ENCODE data around the gene CCDC107.

DNA sequence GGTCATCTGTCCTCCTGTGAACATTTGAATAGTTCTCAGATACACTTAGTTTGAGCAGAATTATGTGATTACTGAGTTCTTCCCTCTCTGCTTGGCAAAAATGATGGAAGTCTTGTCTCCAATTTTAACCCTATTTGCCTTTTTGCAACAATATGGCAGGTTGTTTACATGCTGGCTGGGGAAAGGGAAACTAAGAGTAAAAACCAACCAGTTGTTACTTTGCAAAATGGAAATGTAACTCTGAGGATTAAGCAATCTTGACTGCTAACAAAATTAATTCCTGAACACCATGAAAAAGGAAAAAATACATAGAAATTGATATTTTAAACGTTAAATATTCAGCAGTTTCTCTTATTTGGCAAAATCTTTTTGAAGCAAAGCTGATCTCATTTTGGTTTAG is 18.5 kb upstream of the CCDC107 start:
- TF ChIP-seq, protein P1, sequence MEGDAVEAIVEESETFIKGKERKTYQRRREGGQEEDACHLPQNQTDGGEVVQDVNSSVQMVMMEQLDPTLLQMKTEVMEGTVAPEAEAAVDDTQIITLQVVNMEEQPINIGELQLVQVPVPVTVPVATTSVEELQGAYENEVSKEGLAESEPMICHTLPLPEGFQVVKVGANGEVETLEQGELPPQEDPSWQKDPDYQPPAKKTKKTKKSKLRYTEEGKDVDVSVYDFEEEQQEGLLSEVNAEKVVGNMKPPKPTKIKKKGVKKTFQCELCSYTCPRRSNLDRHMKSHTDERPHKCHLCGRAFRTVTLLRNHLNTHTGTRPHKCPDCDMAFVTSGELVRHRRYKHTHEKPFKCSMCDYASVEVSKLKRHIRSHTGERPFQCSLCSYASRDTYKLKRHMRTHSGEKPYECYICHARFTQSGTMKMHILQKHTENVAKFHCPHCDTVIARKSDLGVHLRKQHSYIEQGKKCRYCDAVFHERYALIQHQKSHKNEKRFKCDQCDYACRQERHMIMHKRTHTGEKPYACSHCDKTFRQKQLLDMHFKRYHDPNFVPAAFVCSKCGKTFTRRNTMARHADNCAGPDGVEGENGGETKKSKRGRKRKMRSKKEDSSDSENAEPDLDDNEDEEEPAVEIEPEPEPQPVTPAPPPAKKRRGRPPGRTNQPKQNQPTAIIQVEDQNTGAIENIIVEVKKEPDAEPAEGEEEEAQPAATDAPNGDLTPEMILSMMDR (IDR thresholded peaks at IDR 0.05; ENCODE audit: low read depth, low read length) = no peak
- no peak for TF ChIP-seq EZH2phosphoT487 (IDR thresholded peaks at IDR 0.05; ENCODE audit: low read depth)

All from OCI-LY3 (cell line).